OCI-LY1 (cell line): ENCODE data around the gene AURKB.

ENCODE experiments used
- H2AFZ ChIP-seq: fragments of 200-600 bp; sonication (generic), shearing (Covaris generic); 2 replicates; pipeline ENCODE4 v1.6.0; 2014; ENCODE audit warnings: antibody characterized with exemption, mild to moderate bottlenecking, low read length
- H3F3A ChIP-seq: fragments of 200-600 bp; sonication (generic), shearing (Covaris generic); 2 replicates; pipeline ENCODE4 v1.6.0; 2014; ENCODE audit warnings: mild to moderate bottlenecking, antibody characterized with exemption, low read length, moderate library complexity; ENCODE audit not compliant: insufficient read depth
- H3K27ac ChIP-seq: fragments of 200-600 bp; sonication (generic); 2 replicates; pipeline ENCODE4 v1.5.1; 2014; ENCODE audit warnings: low read length, mixed run types, mild to moderate bottlenecking, low read depth; ENCODE audit not compliant: poor library complexity, severe bottlenecking
- H3K27me3 ChIP-seq: fragments of 200-600 bp; sonication (generic); 2 replicates; pipeline ENCODE4 v1.6.0; 2014; ENCODE audit warnings: antibody characterized with exemption, mild to moderate bottlenecking, low read length, moderate library complexity; ENCODE audit not compliant: insufficient read depth
- H3K36me3 ChIP-seq: fragments of 200-600 bp; sonication (generic); 2 replicates; pipeline ENCODE4 v1.6.1; 2014; ENCODE audit warnings: mild to moderate bottlenecking, antibody characterized with exemption, low read length, moderate library complexity, mixed read lengths; ENCODE audit not compliant: insufficient read depth
- H3K4me1 ChIP-seq: fragments of 200-600 bp; sonication (generic); 2 replicates; pipeline ENCODE4 v1.5.1; 2014; ENCODE audit warnings: mild to moderate bottlenecking, low read length, moderate library complexity; ENCODE audit not compliant: insufficient read depth, severe bottlenecking
- H3K4me2 ChIP-seq: fragments of 200-600 bp; sonication (generic), shearing (Covaris generic); 2 replicates; pipeline ENCODE4 v1.6.1; 2014; ENCODE audit warnings: low read length
- H3K4me3 ChIP-seq: fragments of 200-600 bp; sonication (generic); 2 replicates; pipeline ENCODE4 v1.5.1; 2014; ENCODE audit warnings: low read length, low read depth, mild to moderate bottlenecking, mixed read lengths; ENCODE audit not compliant: poor library complexity, severe bottlenecking
- H3K79me2 ChIP-seq: fragments of 200-600 bp; shearing (Covaris generic); 2 replicates; pipeline ENCODE4 v1.6.1; 2016; ENCODE audit warnings: mixed run types, low read length, mixed read lengths; ENCODE audit not compliant: insufficient read depth
- H3K9ac ChIP-seq: fragments of 200-600 bp; sonication (generic), shearing (Covaris generic); 2 replicates; pipeline ENCODE4 v1.6.1; 2014; ENCODE audit warnings: mild to moderate bottlenecking, low read length, mixed read lengths
- H3K9me2 ChIP-seq: fragments of 200-600 bp; sonication (generic), shearing (Covaris generic); 2 replicates; pipeline ENCODE4 v1.6.1; 2014; ENCODE audit warnings: low read depth, mild to moderate bottlenecking, low read length, mixed read lengths
- H3K9me3 ChIP-seq: fragments of 200-600 bp; shearing (Covaris generic); 2 replicates; pipeline ENCODE4 v1.6.1; 2014; ENCODE audit warnings: low read length, mixed read lengths
- H4K20me1 ChIP-seq: fragments of 200-600 bp; sonication (generic), shearing (Covaris generic); 2 replicates; pipeline ENCODE4 v1.6.0; 2016; ENCODE audit warnings: mild to moderate bottlenecking, low read length; ENCODE audit not compliant: insufficient read depth
- EZH2 ChIP-seq: fragments of 200-600 bp; sonication (generic), shearing (Covaris generic); IDR thresholded peaks from 2 replicates; pipeline ENCODE4 v1.8.0; 2017; ENCODE audit warnings: borderline replicate concordance, mixed run types, mild to moderate bottlenecking, antibody characterized with exemption, low read length, moderate library complexity, mixed read lengths
- TF ChIP-seq, protein P1 (sequence below): fragments of 200-600 bp; sonication (generic), shearing (Covaris generic); IDR thresholded peaks from 2 replicates; pipeline ENCODE4 v1.5.1; 2017; ENCODE audit warnings: mild to moderate bottlenecking, antibody characterized with exemption, low read length, moderate library complexity, mixed read lengths

The AURKB gene

DNA sequence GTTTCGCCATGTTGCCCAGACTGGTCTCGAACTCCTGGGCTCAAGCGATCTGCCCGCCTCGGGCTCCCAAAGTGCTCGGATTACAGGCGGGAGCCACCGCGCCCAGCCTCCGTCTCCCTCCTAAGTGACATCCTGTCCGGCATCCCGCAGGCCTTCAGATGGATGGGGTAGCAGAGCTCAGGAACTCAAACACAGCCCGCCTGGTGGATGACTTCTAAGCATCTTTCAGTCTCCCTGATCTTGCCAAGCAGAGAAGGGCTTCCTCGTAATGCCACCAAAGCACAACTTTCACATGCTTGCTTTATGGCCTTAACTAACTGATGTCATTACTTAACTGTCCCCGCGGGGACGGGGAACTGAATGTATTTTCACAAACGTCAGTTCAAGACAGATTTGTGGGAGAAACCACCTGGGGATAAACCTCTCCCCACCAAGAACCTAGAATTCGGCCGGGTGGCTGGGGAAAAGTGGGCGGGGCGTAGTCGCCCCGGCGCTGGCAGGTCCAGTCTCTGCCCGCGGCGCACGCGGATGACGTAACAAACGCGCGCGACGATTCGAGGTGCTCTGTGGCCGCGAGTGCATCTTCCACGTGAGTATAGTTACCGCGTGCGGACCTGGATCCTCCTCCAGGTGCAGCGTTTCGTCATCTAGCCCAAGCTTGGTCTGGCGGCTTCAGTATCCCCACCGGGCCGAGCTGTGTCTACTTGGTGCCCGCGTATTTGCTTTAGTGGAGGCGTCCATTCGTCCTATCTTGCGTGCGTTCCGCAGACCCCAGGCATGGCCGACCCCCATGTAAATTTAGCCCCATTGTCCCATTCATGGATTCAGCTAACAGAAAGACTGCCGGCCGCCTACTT, 38.6 kb upstream of the AURKB start, which contains the start of gene PFAS:
Gene PFAS (plus strand): TSS at position 539 of the 857 bp plus-strand sequence. CDS start 4,649 bp downstream, outside the sequence.
- H3K79me2 ChIP-seq = peaks cover 20% of the 10 kb centered on the region
- TF ChIP-seq EZH2 = no peak
- TF ChIP-seq, protein P1, sequence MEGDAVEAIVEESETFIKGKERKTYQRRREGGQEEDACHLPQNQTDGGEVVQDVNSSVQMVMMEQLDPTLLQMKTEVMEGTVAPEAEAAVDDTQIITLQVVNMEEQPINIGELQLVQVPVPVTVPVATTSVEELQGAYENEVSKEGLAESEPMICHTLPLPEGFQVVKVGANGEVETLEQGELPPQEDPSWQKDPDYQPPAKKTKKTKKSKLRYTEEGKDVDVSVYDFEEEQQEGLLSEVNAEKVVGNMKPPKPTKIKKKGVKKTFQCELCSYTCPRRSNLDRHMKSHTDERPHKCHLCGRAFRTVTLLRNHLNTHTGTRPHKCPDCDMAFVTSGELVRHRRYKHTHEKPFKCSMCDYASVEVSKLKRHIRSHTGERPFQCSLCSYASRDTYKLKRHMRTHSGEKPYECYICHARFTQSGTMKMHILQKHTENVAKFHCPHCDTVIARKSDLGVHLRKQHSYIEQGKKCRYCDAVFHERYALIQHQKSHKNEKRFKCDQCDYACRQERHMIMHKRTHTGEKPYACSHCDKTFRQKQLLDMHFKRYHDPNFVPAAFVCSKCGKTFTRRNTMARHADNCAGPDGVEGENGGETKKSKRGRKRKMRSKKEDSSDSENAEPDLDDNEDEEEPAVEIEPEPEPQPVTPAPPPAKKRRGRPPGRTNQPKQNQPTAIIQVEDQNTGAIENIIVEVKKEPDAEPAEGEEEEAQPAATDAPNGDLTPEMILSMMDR = no peak
- H3K36me3 ChIP-seq = peaks cover 14% of the 10 kb centered on the region

DNA sequence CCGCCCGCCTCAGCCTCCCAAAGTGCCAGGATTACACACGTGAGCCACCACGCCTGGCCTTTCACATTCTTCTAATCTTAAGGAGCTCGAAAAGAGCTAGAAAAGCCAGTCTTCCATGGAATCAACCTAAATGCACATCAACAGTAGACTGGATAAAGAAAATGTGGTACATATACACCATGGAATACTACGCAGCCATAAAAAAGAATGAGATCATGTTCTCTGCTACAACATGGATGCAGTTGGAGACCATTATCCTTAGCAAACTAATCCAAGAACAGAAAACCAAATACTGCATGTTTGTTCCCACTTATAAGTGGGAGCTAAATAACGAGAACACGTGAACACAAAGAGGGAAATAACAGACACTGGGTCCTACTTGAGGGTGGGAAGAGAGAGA, 34.4 kb upstream of the AURKB start:
- H3K9me2 ChIP-seq = no peaks in the 10 kb centered on the region
- H3K9ac ChIP-seq = no peak overlapping the region
- no peak overlapping the region for H2AFZ ChIP-seq
- no peak overlapping the region for H3K4me2 ChIP-seq
- H3K9me3 ChIP-seq = no peaks in the 10 kb centered on the region
- H3F3A ChIP-seq = peaks cover 4% of the 10 kb centered on the region; the same call in 1 of the 2 replicates
- no peaks in the 10 kb centered on the region for H3K27me3 ChIP-seq
- H4K20me1 ChIP-seq = no peaks in the 10 kb centered on the region
- H3K79me2 ChIP-seq = peaks cover 5% of the 10 kb centered on the region
- peaks cover 10% of the 10 kb centered on the region for H3K4me1 ChIP-seq
- peaks cover 40% of the 10 kb centered on the region for H3K36me3 ChIP-seq
- no peak overlapping the region for H3K27ac ChIP-seq
- no peak overlapping the region for H3K4me3 ChIP-seq
- TF ChIP-seq EZH2 = no peak
- TF ChIP-seq, protein P1 = no peak

More for the DNA sequence above, 38.6 kb upstream of the AURKB start, which contains the start of gene PFAS:
- H3K27me3 ChIP-seq = no peaks in the 10 kb centered on the region
- H3K4me1 ChIP-seq = peaks cover 20% of the 10 kb centered on the region
- H3K27ac ChIP-seq = peak within 1 kb of the TSS; percentile 99
- peak within 1 kb of the TSS; percentile 79 for H3K9ac ChIP-seq
- H3K9me2 ChIP-seq = no peaks in the 10 kb centered on the region
- no peaks in the 10 kb centered on the region for H4K20me1 ChIP-seq
- peaks cover 4% of the 10 kb centered on the region; the same call in 1 of the 2 replicates for H3F3A ChIP-seq
- H3K4me3 ChIP-seq = peak within 1 kb of the TSS; percentile 93
- H3K4me2 ChIP-seq = peak within 1 kb of the TSS; percentile 75
- H2AFZ ChIP-seq = no peak within 1 kb of the TSS
- H3K9me3 ChIP-seq = no peaks in the 10 kb centered on the region

DNA sequence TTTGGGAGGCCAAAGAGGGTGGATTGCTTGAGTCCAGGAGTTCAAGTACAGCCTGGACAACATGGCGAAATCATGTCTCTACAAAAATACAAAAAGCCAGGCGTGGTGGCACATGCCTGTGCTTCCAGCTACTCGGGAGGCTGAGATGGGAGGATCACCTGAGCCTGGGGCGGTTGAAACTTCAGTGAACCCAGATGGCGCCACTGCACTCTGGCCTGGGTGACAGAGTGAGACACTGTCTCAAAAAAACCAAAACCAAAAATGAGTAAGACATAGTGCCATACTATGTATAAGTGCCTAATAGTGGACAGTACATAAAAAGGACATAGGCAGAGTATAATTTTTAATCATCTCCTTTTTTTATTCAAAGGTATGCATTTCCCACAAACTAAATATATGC, 33.5 kb upstream of the AURKB start:
- Histone ChIP-seq H3K9me2 (no peaks in the 10 kb centered on the region), H3K4me1 (peaks cover 7% of the 10 kb centered on the region), H2AFZ (no peak overlapping the region), H3K79me2 (no peaks in the 10 kb centered on the region), H4K20me1 (no peaks in the 10 kb centered on the region), H3K27ac (no peak overlapping the region), H3F3A (peaks cover 4% of the 10 kb centered on the region; the same call in 1 of the 2 replicates), H3K36me3 (peaks cover 50% of the 10 kb centered on the region), H3K4me3 (no peak overlapping the region), H3K27me3 (no peaks in the 10 kb centered on the region), H3K9me3 (no peaks in the 10 kb centered on the region), H3K9ac (no peak overlapping the region), H3K4me2 (no peak overlapping the region)
- TF ChIP-seq EZH2 = no peak
- TF ChIP-seq, protein P1 = no peak
